Subcutaneous preadipocyte (primary cell): Measurements from ENCODE around the gene POU5F1. TPM values are rescaled to one million over a fixed set of nuclear protein-coding genes. Genes with fewer than 3 reads are reported as not detected.

Source experiments
- small RNA-seq: library from RNA; depleted of rRNA; stranded (forward); fragments of <200 nt; gene quantifications from one replicate; pipeline ENCODE3, GENCODE V24; 2012
- total RNA-seq: library from RNA; depleted of rRNA; stranded (reverse); fragments of >200 nt; gene quantifications from 2 replicates; pipeline ENCODE4 v1.2.3, GENCODE V29; 2012

Gene POU5F1
- total RNA-seq: 0.59 TPM in 1 of 2 replicates, not detected in the other

DNA sequence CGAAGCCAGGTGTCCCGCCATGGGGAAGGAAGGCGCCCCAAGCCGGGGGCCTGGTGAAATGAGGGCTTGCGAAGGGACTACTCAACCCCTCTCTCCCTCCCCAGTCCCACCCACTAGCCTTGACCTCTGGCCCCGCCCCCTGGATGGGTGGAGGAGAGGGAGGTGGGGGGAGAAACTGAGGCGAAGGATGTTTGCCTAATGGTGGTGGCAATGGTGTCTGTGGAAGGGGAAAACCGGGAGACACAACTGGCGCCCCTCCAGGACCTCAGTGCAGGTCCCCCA, at the start of gene POU5F1:
Gene POU5F1 (minus strand): TSS at position 83 of the 282 bp plus-strand sequence. CDS start 62 bp downstream, at position 21.

DNA sequence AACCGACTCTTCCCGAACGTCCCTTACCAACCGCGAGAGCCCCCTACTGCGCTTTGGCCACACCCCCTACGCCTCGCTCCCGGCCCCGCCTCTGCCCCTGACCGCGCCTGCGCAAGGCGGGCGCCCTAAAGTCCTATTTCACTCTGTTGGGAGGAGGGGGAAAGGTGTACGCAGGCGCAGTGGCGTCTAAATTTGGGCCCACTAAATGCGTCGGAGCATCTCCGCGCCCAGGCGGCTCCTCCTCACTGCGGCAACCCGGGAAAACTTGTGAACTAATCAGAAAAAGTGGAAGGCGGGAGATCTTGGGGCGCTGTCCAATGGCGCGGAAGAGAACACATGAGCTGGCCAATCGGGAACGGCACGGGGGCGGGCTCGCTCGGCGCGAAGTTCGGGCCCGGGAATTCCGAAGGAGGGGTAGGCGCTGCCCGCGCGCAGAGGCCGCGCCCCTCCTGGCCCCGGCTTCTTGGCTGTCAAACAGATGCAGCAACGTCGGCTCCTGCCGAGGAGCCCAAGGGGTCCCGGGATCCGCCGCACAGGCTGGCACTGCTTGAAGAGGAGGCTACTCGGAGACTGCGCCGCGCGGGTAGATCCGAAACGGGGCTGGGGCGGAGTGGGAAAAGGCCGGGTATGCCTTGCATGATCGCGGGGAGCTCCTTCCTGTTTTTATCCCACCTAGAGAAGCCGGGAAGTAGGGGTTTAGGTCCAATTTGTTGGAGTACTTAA, 12.2 kb downstream of the POU5F1 start, which contains the start of gene TCF19:
Gene TCF19 (plus strand): TSS at position 450 of the 723 bp plus-strand sequence. CDS start 881 bp downstream, outside the sequence.

GRCh38 chr6:31157513-31158139, 12.9 kb downstream of the POU5F1 start, which contains the start of gene CCHCR1:
Gene CCHCR1 (minus strand): TSS chr6:31157802. CDS start chr6:31157600, 202 bp downstream.

GRCh38 chr6:31138982-31139381, 31.5 kb downstream of the POU5F1 start, which contains the start of gene PSORS1C2:
Gene PSORS1C2 (minus strand): TSS chr6:31139066. CDS start chr6:31139026, 40 bp downstream.

GRCh38 chr6:31120151-31120915, 50.1 kb downstream of the POU5F1 start, which contains the start of gene CDSN:
Gene CDSN (minus strand): TSS chr6:31120446. CDS start chr6:31120419, 27 bp downstream.

GRCh38 chr6:31114541-31114878, 56.0 kb downstream of the POU5F1 start, which contains the start of gene PSORS1C1:
Gene PSORS1C1 (plus strand): TSS chr6:31114800. CDS start chr6:31129633, 14,833 bp downstream.

Small RNA genes lying within 50 kb of the gene (small RNA-seq; reads per million reads assigned to genes)
- not detected for gene POLR2LP1

Other genes starting within 250 kb of the POU5F1 start
- gene SFTA2, start 238.5 kb downstream of the POU5F1 start, total RNA-seq: not detected in 2 replicates
- not detected in 2 replicates for gene MUCL3, start 229.7 kb downstream of the POU5F1 start, total RNA-seq
- not detected in 2 replicates for gene MUC21, start 187.0 kb downstream of the POU5F1 start, total RNA-seq
- not detected in 2 replicates for gene MUC22, start 160.2 kb downstream of the POU5F1 start, total RNA-seq
- not detected in 2 replicates for gene C6orf15, start 58.1 kb downstream of the POU5F1 start, total RNA-seq
- 0.37 and 0.39 TPM in 2 replicates for gene PSORS1C1, start 55.9 kb downstream of the POU5F1 start, total RNA-seq
- not detected in 2 replicates for gene CDSN, start 50.2 kb downstream of the POU5F1 start, total RNA-seq
- gene PSORS1C2, start 31.6 kb downstream of the POU5F1 start, total RNA-seq: not detected in 2 replicates
- 11.4 and 18.0 TPM in 2 replicates for gene CCHCR1, start 12.9 kb downstream of the POU5F1 start, total RNA-seq
- gene TCF19, start 12.1 kb downstream of the POU5F1 start, total RNA-seq: 13.6 and 25.2 TPM in 2 replicates
- gene HLA-C, start 101.4 kb upstream of the POU5F1 start, total RNA-seq: 73.9 and 109 TPM in 2 replicates
- 103 and 228 TPM in 2 replicates for gene HLA-B, start 186.5 kb upstream of the POU5F1 start, total RNA-seq
- 27.6 and 37.5 TPM in 2 replicates for gene MICA, start 232.9 kb upstream of the POU5F1 start, total RNA-seq